GM18868 (cell line): Measurements from ENCODE around the gene RSRC1.

ENCODE experiments used
- ATAC-seq: cut with Tn5 transposase; IDR thresholded peaks from one replicate; pipeline ENCODE4 v1.9.1; 2021; ENCODE audit warnings: mild to moderate bottlenecking, moderate library complexity; ENCODE audit not compliant: unreplicated experiment

The RSRC1 gene

DNA sequence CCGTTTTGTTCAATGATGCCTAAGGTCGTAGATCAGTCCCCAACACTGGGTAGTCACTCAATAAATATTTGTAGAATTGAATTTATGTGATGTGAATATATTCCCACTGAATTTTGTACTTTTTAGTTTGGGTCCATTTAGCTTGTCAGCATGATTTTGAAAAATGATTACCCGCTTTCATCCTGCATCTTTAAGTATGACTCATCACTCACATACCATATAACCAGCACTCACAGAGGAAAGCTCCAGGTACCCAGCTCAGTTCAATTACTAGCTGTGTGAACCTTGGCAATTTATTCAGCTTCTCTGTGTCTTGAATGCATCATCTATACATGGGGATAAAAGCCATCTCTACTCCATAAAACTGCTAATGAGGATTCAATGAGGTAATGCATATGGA is 458.9 kb downstream of the RSRC1 start:
- ATAC-seq, result no peak

GRCh38 chr3:158569794-158570193 is 459.9 kb downstream of the RSRC1 start:
- ATAC-seq, result no peak

DNA sequence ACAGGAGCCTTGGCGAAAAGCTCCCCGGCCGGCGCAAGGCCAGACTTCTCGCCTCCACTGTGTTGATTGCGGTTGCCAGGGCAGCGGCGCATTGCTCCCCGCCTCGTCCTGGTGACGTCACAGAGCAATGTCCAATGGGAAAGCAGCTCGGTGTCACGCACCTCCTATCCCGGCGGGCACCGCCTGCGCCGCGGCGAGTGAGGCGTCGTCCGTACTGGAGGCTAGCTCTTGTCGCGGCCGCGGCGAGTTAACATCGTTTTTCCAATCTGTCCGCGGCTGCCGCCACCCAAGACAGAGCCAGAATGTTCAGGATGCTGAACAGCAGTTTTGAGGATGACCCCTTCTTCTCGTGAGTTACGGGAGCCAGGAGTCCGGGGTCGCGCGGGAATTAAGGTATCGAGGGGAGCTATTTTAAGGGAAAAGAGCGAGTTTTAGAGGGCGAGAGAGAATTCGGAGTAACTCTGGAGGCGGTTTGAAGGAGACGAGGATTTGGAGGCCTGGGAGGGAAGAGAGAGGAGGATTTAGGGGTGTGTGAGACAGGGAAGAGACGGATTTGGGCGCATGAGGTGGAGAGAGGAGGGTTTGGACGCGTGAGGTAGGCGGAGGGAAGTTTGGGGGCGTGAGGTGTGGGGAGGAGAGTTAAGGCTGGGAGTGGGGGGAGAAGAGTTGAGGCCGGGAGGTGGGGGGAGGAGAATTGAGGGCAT is 461.3 kb downstream of the RSRC1 start, which contains the start of gene MLF1:
Gene MLF1, plus strand, starts transcription at position 196 of the 704 bp plus-strand sequence. Its CDS starts 107 bp downstream, at position 303.
- peak; percentile 100 for ATAC-seq

DNA sequence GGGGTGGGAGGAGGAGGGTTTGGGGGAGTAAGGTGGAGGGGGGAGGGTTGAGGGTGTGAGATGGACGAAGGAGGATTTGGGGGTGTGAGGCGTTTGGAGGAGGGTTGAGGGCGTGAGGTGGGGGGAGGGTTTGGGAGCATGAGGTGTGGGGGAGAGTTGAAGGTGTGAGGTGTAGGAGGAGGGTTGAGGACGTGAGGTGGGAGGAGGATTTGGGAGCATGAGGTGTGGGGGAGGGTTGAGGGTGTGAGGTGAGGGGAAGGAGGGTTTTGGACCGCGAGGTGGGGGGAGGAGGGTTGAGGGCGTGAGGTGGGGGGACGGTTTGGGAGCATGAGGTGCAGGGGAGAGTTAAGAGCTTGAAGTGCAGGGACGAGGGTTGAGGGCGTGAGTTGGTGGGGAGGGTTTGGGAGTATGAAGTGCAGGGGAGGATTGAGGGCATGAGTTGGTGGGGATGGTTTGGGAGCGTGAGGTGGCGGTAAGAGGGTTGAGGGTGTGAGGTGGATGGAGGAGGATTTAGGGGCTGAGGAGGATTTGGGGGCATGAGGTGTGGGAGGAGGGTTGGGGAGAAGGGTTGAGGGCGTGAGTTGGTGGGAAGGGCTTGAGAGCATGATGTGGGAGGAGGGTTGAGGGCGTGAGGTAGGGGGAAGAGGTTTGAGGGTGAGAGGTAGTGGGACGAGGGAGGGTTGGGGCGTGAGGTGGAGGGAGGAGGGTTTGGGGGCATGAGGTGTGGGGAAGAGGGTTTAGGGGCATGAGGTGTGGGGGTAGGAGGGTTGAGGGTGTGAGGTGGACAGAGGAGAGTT is 462.3 kb downstream of the RSRC1 start:
- ATAC-seq, result no peak

DNA sequence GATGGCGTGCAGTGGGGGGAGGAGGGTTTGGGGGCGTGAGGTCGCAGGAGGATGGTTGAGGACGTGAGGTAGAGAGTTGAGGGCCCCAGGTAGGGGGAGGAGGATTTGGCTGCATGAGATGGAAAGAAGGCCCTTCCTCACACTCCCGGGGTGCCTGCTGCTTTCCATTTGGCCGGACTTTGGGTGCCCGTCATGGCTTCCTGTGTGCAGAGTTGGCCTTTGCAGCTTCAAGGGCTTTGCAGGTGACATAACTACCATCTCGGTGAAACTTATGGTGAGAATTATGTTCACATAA is 462.8 kb downstream of the RSRC1 start:
- ATAC-seq, result no peak

GRCh38 chr3:158573714-158574113 is 463.8 kb downstream of the RSRC1 start:
- no peak for ATAC-seq

GRCh38 chr3:158574646-158575045 is 464.8 kb downstream of the RSRC1 start:
- ATAC-seq, result no peak

DNA sequence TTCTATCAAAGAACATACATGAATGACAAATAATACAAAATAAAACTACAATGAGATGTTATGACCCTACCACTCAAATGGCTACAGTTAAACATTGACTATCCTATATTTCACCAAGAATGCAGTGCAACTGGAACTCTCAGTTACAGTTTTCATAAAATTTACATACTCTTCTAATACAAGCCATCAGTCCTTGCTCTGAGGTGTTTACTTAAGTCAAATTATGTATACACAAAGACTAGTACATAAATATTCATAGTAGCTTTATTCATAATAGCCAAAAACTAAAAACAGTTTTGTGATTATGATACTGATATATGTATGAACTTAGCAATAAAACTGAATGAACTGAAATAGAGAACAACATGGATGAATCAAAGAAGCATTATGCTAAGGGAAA is 480.3 kb downstream of the RSRC1 start:
- no peak for ATAC-seq
